PC-3 (cell line): ENCODE data around the gene DIAPH3. TPM values are rescaled to one million over a fixed set of nuclear protein-coding genes. Genes with fewer than 3 reads are reported as not detected.
A peak's percentile ranks its signal among the peaks of the same experiment; 100 is the strongest.

Experiments used
- ATAC-seq: fragments of 200-7000 bp; cut with Tn5 transposase; 2 replicates; pipeline ENCODE4 v1.9.1; 2020; ENCODE audit warnings: mild to moderate bottlenecking, moderate library complexity
- BruUV-seq: library from RNA; stranded (reverse); fragments of 400-500 nt; replicated peaks from 2 replicates; lab custom pipeline; 2021; lab: Mats Ljungman, UMichigan
- CTCF ChIA-PET: fragments of 300-600 bp; sonication (Branson Sonifier 250); formaldehyde crosslinking; loops from one replicate; lab custom pipeline; 2022; ENCODE audit warnings: antibody characterized with exemption; lab: Charles Lee
- POLR2A ChIA-PET: fragments of 300-600 bp; sonication (Branson Sonifier 250); formaldehyde crosslinking; loops from one replicate; lab custom pipeline; 2022; ENCODE audit warnings: antibody characterized with exemption; ENCODE audit not compliant: unreplicated experiment; lab: Charles Lee
- DNase-seq: peaks from one replicate; pipeline ENCODE4 v3.0.0-alpha.2; 2015
- H2AFZ ChIP-seq: fragments of 300-600 bp; sonication (generic); 2 replicates; pipeline ENCODE4 v1.6.0; 2016; ENCODE audit warnings: antibody characterized with exemption, low read length
- H3F3A ChIP-seq: fragments of 300-600 bp; sonication (generic); one replicate; pipeline ENCODE4 v1.6.0; 2017; ENCODE audit warnings: antibody characterized with exemption, low read length, control low read depth, mild to moderate bottlenecking; ENCODE audit not compliant: unreplicated experiment
- H3K27ac ChIP-seq: fragments of 300-600 bp; sonication (generic); 2 replicates; pipeline ENCODE4 v1.5.1; 2016; ENCODE audit warnings: mild to moderate bottlenecking, low read length
- H3K27me3 ChIP-seq: fragments of 300-600 bp; sonication (generic); 2 replicates; pipeline ENCODE4 v1.6.1; 2016; ENCODE audit warnings: low read length, mixed read lengths
- H3K36me3 ChIP-seq: fragments of 300-600 bp; sonication (generic); 2 replicates; pipeline ENCODE4 v1.6.1; 2016; ENCODE audit warnings: low read depth, mixed run types, low read length, mixed read lengths
- H3K4me1 ChIP-seq: fragments of 300-600 bp; sonication (generic); 2 replicates; pipeline ENCODE4 v1.5.1; 2016; ENCODE audit warnings: low read length; ENCODE audit not compliant: insufficient read depth
- H3K4me2 ChIP-seq: fragments of 300-600 bp; sonication (generic); 2 replicates; pipeline ENCODE4 v1.6.0; 2016; ENCODE audit warnings: low read length
- H3K4me3 ChIP-seq: fragments of 300-600 bp; sonication (generic); 2 replicates; pipeline ENCODE4 v1.5.1; 2016; ENCODE audit warnings: mild to moderate bottlenecking, low read length, mixed read lengths
- H3K79me2 ChIP-seq: fragments of 300-600 bp; sonication (generic); 2 replicates; pipeline ENCODE4 v1.6.1; 2017; ENCODE audit warnings: low read length, mixed read lengths
- H3K9ac ChIP-seq: fragments of 300-600 bp; sonication (generic); 2 replicates; pipeline ENCODE4 v1.6.0; 2016; ENCODE audit warnings: mild to moderate bottlenecking, low read length
- H3K9me2 ChIP-seq: fragments of 300-600 bp; sonication (generic); replicated peaks from 2 replicates; pipeline ENCODE4 v1.6.1; 2016; ENCODE audit warnings: mixed run types, low read length, mixed read lengths
- H3K9me3 ChIP-seq: fragments of 300-600 bp; sonication (generic); 2 replicates; pipeline ENCODE4 v1.6.1; 2016; ENCODE audit warnings: low read length, mixed read lengths
- H4K20me1 ChIP-seq: fragments of 300-600 bp; sonication (generic); 2 replicates; pipeline ENCODE4 v1.6.1; 2016; ENCODE audit warnings: low read length, mixed read lengths
- CTCF ChIP-seq: fragments of 300-600 bp; sonication (generic); conservative IDR thresholded peaks from 2 replicates; pipeline ENCODE4 v1.5.1; 2017; ENCODE audit warnings: antibody characterized with exemption, low read depth, mild to moderate bottlenecking, low read length
- EZH2 ChIP-seq: fragments of 300-600 bp; sonication (generic); IDR thresholded peaks from one replicate; pipeline ENCODE4 v1.6.1; 2017; ENCODE audit warnings: antibody characterized with exemption, mild to moderate bottlenecking, low read length; ENCODE audit not compliant: unreplicated experiment
- EZH2phosphoT487 ChIP-seq: fragments of 300-600 bp; sonication (generic); IDR thresholded peaks from 2 replicates; pipeline ENCODE4 v1.6.1; 2018; ENCODE audit warnings: mild to moderate bottlenecking, antibody characterized with exemption, low read length, borderline replicate concordance
- intact Hi-C: fragments of 100-400 bp; cut with micrococcal nuclease; formaldehyde crosslinking; loops from 2 replicates; pipeline ENCODE4 v1.9.0; 2023
- total RNA-seq: library from RNA; depleted of rRNA; stranded (reverse); fragments of >200 nt; gene quantifications from 2 replicates; pipeline ENCODE4 v1.2.3, GENCODE V29; 2014

DIAPH3 gene
- total RNA-seq, 1 experiment from 2014 or later: 7.6 TPM

- H3K27ac ChIP-seq: no peak overlapping the region
- H3K9me2 ChIP-seq: no peaks in the 10 kb centered on the region
- H4K20me1 ChIP-seq: no peaks in the 10 kb centered on the region
- intact Hi-C loops: no loop called here
- ATAC-seq (peak; percentile 64), DNase-seq (peak; percentile 47)
- no TSS peak for BruUV-seq
- H3K36me3 ChIP-seq: no peaks in the 10 kb centered on the region
- TF ChIP-seq CTCF (no peak), EZH2 (no peak), EZH2phosphoT487 (no peak)
- H3K4me1 ChIP-seq: peaks cover 19% of the 10 kb centered on the region
- ChIA-PET CTCF (no interaction called here), POLR2A (interaction anchor here (0.6 kb wide), 1 partner anchor 183 kb away, joined by 4 read pairs; no protein-coding TSS in a partner anchor)
- no peaks in the 10 kb centered on the region for H3K27me3 ChIP-seq
- H3K9ac ChIP-seq: no peak overlapping the region
- no peaks in the 10 kb centered on the region for H3K9me3 ChIP-seq
- H3K79me2 ChIP-seq: no peaks in the 10 kb centered on the region
- no peak overlapping the region for H3K4me3 ChIP-seq
- no peak overlapping the region for H3K4me2 ChIP-seq
- H2AFZ ChIP-seq: no peak overlapping the region
- H3F3A ChIP-seq: no peaks in the 10 kb centered on the region
Observed at GRCh38 chr13:59780058-59780457, 383.7 kb downstream of the DIAPH3 start.

GRCh38 chr13:59776924-59777690, 386.6 kb downstream of the DIAPH3 start:
- Histone ChIP-seq H3K36me3 (no peaks in the 10 kb centered on the region), H3K9me2 (no peaks in the 10 kb centered on the region), H3K9ac (no peak overlapping the region), H3K27me3 (no peaks in the 10 kb centered on the region), H3F3A (no peaks in the 10 kb centered on the region), H3K4me2 (peak overlapping the region; percentile 39), H3K4me1 (peaks cover 28% of the 10 kb centered on the region), H4K20me1 (no peaks in the 10 kb centered on the region), H3K9me3 (no peaks in the 10 kb centered on the region), H3K79me2 (no peaks in the 10 kb centered on the region), H2AFZ (no peak overlapping the region; the same call in 1 of the 2 replicates), H3K4me3 (no peak overlapping the region), H3K27ac (peak overlapping the region; percentile 66)
- ATAC-seq (peak; percentile 84), DNase-seq (peak; percentile 86)
- TF ChIP-seq CTCF: no peak
- TF ChIP-seq EZH2phosphoT487: no peak
- no peak for TF ChIP-seq EZH2
- CTCF ChIA-PET: interaction anchor here (0.7 kb wide), 1 partner anchor 143 kb away, joined by 3 read pairs; no protein-coding TSS in a partner anchor
- no TSS peak for BruUV-seq
- POLR2A ChIA-PET: no interaction called here
- intact Hi-C loops: loop anchor here (10.0 kb wide), 2 partner anchors 558 to 658 kb away; no protein-coding TSS in a partner anchor
